ENCODE results near the gene ANKRD34A. TPM values are rescaled to one million over a fixed set of nuclear protein-coding genes. Genes with fewer than 3 reads are reported as not detected.
A peak's percentile ranks its signal among the peaks of the same experiment; 100 is the strongest.

Gene ANKRD34A
- total RNA-seq, 2 experiments from 2014 or later = 3.7 to 4.3 TPM

GRCh38 chr1:145962157-145963102 is 1.9 kb downstream of the ANKRD34A start:
- CTCF ChIA-PET = interaction anchor here (0.6 to 3.6 kb wide), 6 partner anchors 17 to 74 kb away, joined by 3 to 44 read pairs (median 6); partner anchors contain the start of genes PEX11B, RBM8A and TXNIP
- Mint-ChIP-seq H3K4me3 (peak overlapping the region; percentile 97), H3K27me3 (ENCODE audit: low read depth) (no peaks in the 10 kb centered on the region), H3K36me3 (ENCODE audit: low read depth) (peaks cover 4% of the 10 kb centered on the region), H3K9me3 (peaks cover 3% of the 10 kb centered on the region), H3K4me1 (ENCODE audit: low read depth) (peaks cover 41% of the 10 kb centered on the region), H3K27ac (peak overlapping the region; percentile 89)
- intact Hi-C loops (cut with micrococcal nuclease) = no loop called here
- DNase-seq = peak; percentile 47

- intact Hi-C loops (cut with micrococcal nuclease) = no loop called here
- DNase-seq = peak; percentile 76
- Mint-ChIP-seq H3K4me3 (peak overlapping the region; percentile 97), H3K27me3 (ENCODE audit: low read depth) (no peaks in the 10 kb centered on the region), H3K27ac (peak overlapping the region; percentile 89), H3K9me3 (no peaks in the 10 kb centered on the region), H3K4me1 (ENCODE audit: low read depth) (peaks cover 38% of the 10 kb centered on the region), H3K36me3 (ENCODE audit: low read depth) (no peaks in the 10 kb centered on the region)
- CTCF ChIA-PET = interaction anchor here (0.6 to 3.6 kb wide), 3 partner anchors 17 to 73 kb away, joined by 3 to 44 read pairs (median 5); partner anchors contain the start of gene PEX11B
Measured at GRCh38 chr1:145961425-145962156, 2.8 kb downstream of the ANKRD34A start.

GRCh38 chr1:145961109-145961424 is 3.3 kb downstream of the ANKRD34A start:
- peak overlapping the region; percentile 65 for H3K27ac Mint-ChIP-seq
- H3K27me3 Mint-ChIP-seq (ENCODE audit: low read depth) = no peaks in the 10 kb centered on the region
- CTCF ChIA-PET = interaction anchor here (1.5 kb wide), 1 partner anchor 42 kb away, joined by 3 read pairs; the partner anchor contains the start of gene PEX11B
- no peaks in the 10 kb centered on the region for H3K36me3 Mint-ChIP-seq (ENCODE audit: low read depth)
- intact Hi-C loops (cut with micrococcal nuclease) = no loop called here
- DNase-seq = no peak
- H3K4me3 Mint-ChIP-seq = peak overlapping the region; percentile 97
- H3K4me1 Mint-ChIP-seq (ENCODE audit: low read depth) = peaks cover 39% of the 10 kb centered on the region
- no peaks in the 10 kb centered on the region for H3K9me3 Mint-ChIP-seq

- no peaks in the 10 kb centered on the region for H3K9me3 Mint-ChIP-seq
- CTCF ChIA-PET = interaction anchor here (1.5 kb wide), 1 partner anchor 42 kb away, joined by 3 read pairs; the partner anchor contains the start of gene PEX11B
Measured at GRCh38 chr1:145960468-145961108, 3.8 kb downstream of the ANKRD34A start.

GRCh38 chr1:145959957-145960467 is 4.4 kb downstream of the ANKRD34A start:
- Mint-ChIP-seq H3K27me3 (ENCODE audit: low read depth) (no peaks in the 10 kb centered on the region), H3K4me3 (peak overlapping the region; percentile 23), H3K4me1 (ENCODE audit: low read depth) (peaks cover 47% of the 10 kb centered on the region), H3K27ac (no peak overlapping the region), H3K9me3 (no peaks in the 10 kb centered on the region), H3K36me3 (ENCODE audit: low read depth) (no peaks in the 10 kb centered on the region)
- intact Hi-C loops (cut with micrococcal nuclease) = no loop called here
- CTCF ChIA-PET = interaction anchor here (3.1 to 3.2 kb wide), 2 partner anchors 19 to 33 kb away, joined by 14 to 29 read pairs; partner anchors contain the start of gene RBM8A
- DNase-seq = no peak

More at GRCh38 chr1:145960468-145961108, 3.8 kb downstream of the ANKRD34A start:
- H3K36me3 Mint-ChIP-seq (ENCODE audit: low read depth) = no peaks in the 10 kb centered on the region
- no peaks in the 10 kb centered on the region for H3K27me3 Mint-ChIP-seq (ENCODE audit: low read depth)
- intact Hi-C loops (cut with micrococcal nuclease) = no loop called here
- H3K27ac Mint-ChIP-seq = peak overlapping the region; percentile 65
- H3K4me1 Mint-ChIP-seq (ENCODE audit: low read depth) = peaks cover 44% of the 10 kb centered on the region
- peak; percentile 61 for DNase-seq
- H3K4me3 Mint-ChIP-seq = peak overlapping the region; percentile 97

- peak overlapping the region; percentile 23 for H3K4me3 Mint-ChIP-seq
- intact Hi-C loops (cut with micrococcal nuclease) = no loop called here
- CTCF ChIA-PET = interaction anchor here (1.0 to 3.2 kb wide), 5 partner anchors 10 to 73 kb away, joined by 3 to 29 read pairs (median 5); partner anchors contain the start of gene RBM8A
Measured at GRCh38 chr1:145959333-145959732, 5.0 kb downstream of the ANKRD34A start.

GRCh38 chr1:145958734-145959133 is 5.6 kb downstream of the ANKRD34A start:
- Mint-ChIP-seq H3K9me3 (no peaks in the 10 kb centered on the region), H3K4me3 (peak overlapping the region; percentile 83), H3K36me3 (ENCODE audit: low read depth) (no peaks in the 10 kb centered on the region), H3K4me1 (ENCODE audit: low read depth) (peaks cover 56% of the 10 kb centered on the region), H3K27me3 (ENCODE audit: low read depth) (no peaks in the 10 kb centered on the region), H3K27ac (peak overlapping the region; percentile 20)
- DNase-seq = no peak
- intact Hi-C loops (cut with micrococcal nuclease) = loop anchor here (1.0 kb wide), 3 partner anchors 31 to 100 kb away; partner anchors contain the start of gene RBM8A
- CTCF ChIA-PET = interaction anchor here (0.5 to 3.2 kb wide), 10 partner anchors 10 to 114 kb away, joined by 3 to 29 read pairs (median 5); partner anchors contain the start of genes NUDT17, PIAS3 and RBM8A

More at GRCh38 chr1:145959333-145959732, 5.0 kb downstream of the ANKRD34A start:
- H3K27me3 Mint-ChIP-seq (ENCODE audit: low read depth) = no peaks in the 10 kb centered on the region
- peaks cover 53% of the 10 kb centered on the region for H3K4me1 Mint-ChIP-seq (ENCODE audit: low read depth)
- DNase-seq = no peak
- H3K9me3 Mint-ChIP-seq = no peaks in the 10 kb centered on the region
- no peaks in the 10 kb centered on the region for H3K36me3 Mint-ChIP-seq (ENCODE audit: low read depth)
- H3K27ac Mint-ChIP-seq = no peak overlapping the region

- intact Hi-C loops (cut with micrococcal nuclease) = loop anchor here (1.0 kb wide), 4 partner anchors 30 to 99 kb away; partner anchors contain the start of genes PEX11B and RBM8A
- H3K4me3 Mint-ChIP-seq = peak within 1 kb of the TSS; percentile 83
- peak; percentile 98 for DNase-seq
- H3K27me3 Mint-ChIP-seq (ENCODE audit: low read depth) = no peaks in the 10 kb centered on the region
- no peaks in the 10 kb centered on the region for H3K9me3 Mint-ChIP-seq
- H3K36me3 Mint-ChIP-seq (ENCODE audit: low read depth) = peaks cover 2% of the 10 kb centered on the region
- CTCF ChIA-PET = interaction anchor here (0.5 to 3.2 kb wide), 15 partner anchors 8 to 113 kb away, joined by 3 to 29 read pairs (median 4); partner anchors contain the start of genes NUDT17, PIAS3 and RBM8A
- peaks cover 56% of the 10 kb centered on the region for H3K4me1 Mint-ChIP-seq (ENCODE audit: low read depth)
- H3K27ac Mint-ChIP-seq = peak within 1 kb of the TSS; percentile 83
Measured at GRCh38 chr1:145957443-145958319, 6.7 kb downstream of the ANKRD34A start, which contains the start of gene LIX1L. TSS of gene LIX1L (minus strand) at chr1:145958017. CDS start at chr1:145957927, 90 bp downstream.

GRCh38 chr1:145956781-145957442 is 7.5 kb downstream of the ANKRD34A start:
- Mint-ChIP-seq H3K9me3 (no peaks in the 10 kb centered on the region), H3K4me3 (peak overlapping the region; percentile 83), H3K27ac (peak overlapping the region; percentile 83), H3K36me3 (ENCODE audit: low read depth) (peaks cover 4% of the 10 kb centered on the region), H3K4me1 (ENCODE audit: low read depth) (peaks cover 61% of the 10 kb centered on the region), H3K27me3 (ENCODE audit: low read depth) (no peaks in the 10 kb centered on the region)
- intact Hi-C loops (cut with micrococcal nuclease) = loop anchor here (1.0 kb wide), 2 partner anchors 7 to 39 kb away; partner anchors contain the start of genes ANKRD34A, PEX11B and POLR3GL
- CTCF ChIA-PET = interaction anchor here (0.7 to 3.2 kb wide), 7 partner anchors 22 to 112 kb away, joined by 3 to 29 read pairs (median 6); partner anchors contain the start of genes NUDT17, PIAS3 and RBM8A
- DNase-seq = no peak

GRCh38 chr1:145956361-145956760 is 8.0 kb downstream of the ANKRD34A start:
- H3K27me3 Mint-ChIP-seq (ENCODE audit: low read depth) = no peaks in the 10 kb centered on the region
- CTCF ChIA-PET = interaction anchor here (0.7 to 3.2 kb wide), 3 partner anchors 29 to 51 kb away, joined by 3 to 14 read pairs (median 3); partner anchors contain the start of gene RBM8A

More at GRCh38 chr1:145956361-145956760, 8.0 kb downstream of the ANKRD34A start:
- no peak for DNase-seq
- Mint-ChIP-seq H3K36me3 (ENCODE audit: low read depth) (peaks cover 7% of the 10 kb centered on the region), H3K9me3 (no peaks in the 10 kb centered on the region), H3K4me1 (ENCODE audit: low read depth) (peaks cover 64% of the 10 kb centered on the region), H3K27ac (peak overlapping the region; percentile 83), H3K4me3 (peak overlapping the region; percentile 83)
- intact Hi-C loops (cut with micrococcal nuclease) = loop anchor here (1.0 kb wide), 1 partner anchor 8 kb away; the partner anchor contains the start of genes ANKRD34A and POLR3GL
